ENCODE data around the gene STAB1. TPM values are rescaled to one million over a fixed set of nuclear protein-coding genes. Genes with fewer than 3 reads are reported as not detected.
A peak's percentile ranks its signal among the peaks of the same experiment; 100 is the strongest.

STAB1 gene
- polyA plus RNA-seq, 6 donors from 2014 or later = not detected

GRCh38 chr3:52498137-52499054 is 3.3 kb downstream of the STAB1 start:
- DNase-seq = peak; percentile 27
- ATAC-seq (ENCODE audit: low read depth in 2 of 2) = peak; percentile 87 to 93
- Mint-ChIP-seq H3K27ac (peak overlapping the region in 3 of 6 donors; percentile 20 to 88 (median 76)), H3K27me3 (peaks cover 0 to 7% (median 0%) of the 10 kb centered on the region in 3 donors), H3K9me3 (no peaks in the 10 kb centered on the region), H3K4me3 (peak overlapping the region in 7 of 8 donors; percentile 31 to 83 (median 53)), H3K4me1 (peaks cover 14 to 22% (median 19%) of the 10 kb centered on the region in 3 donors), H3K36me3 (no peaks in the 10 kb centered on the region)

GRCh38 chr3:52501046-52501445 is 5.9 kb downstream of the STAB1 start:
- Mint-ChIP-seq H3K27me3 (peaks cover 0 to 5% (median 0%) of the 10 kb centered on the region in 3 donors), H3K36me3 (no peaks in the 10 kb centered on the region), H3K4me1 (peaks cover 11 to 19% (median 14%) of the 10 kb centered on the region in 3 donors), H3K4me3 (no peak overlapping the region), H3K27ac (no peak overlapping the region), H3K9me3 (no peaks in the 10 kb centered on the region)
- no peak for ATAC-seq (ENCODE audit: low read depth in 2 of 2)
- DNase-seq = no peak

- Mint-ChIP-seq H3K36me3 (no peaks in the 10 kb centered on the region), H3K27me3 (peaks cover 0 to under 1% (median 0%) of the 10 kb centered on the region in 3 donors), H3K4me3 (no peak overlapping the region), H3K9me3 (no peaks in the 10 kb centered on the region), H3K4me1 (peaks cover 11 to 19% (median 14%) of the 10 kb centered on the region in 3 donors), H3K27ac (no peak overlapping the region)
- no peak for ATAC-seq (ENCODE audit: low read depth in 2 of 2)
- no peak for DNase-seq
Measured at GRCh38 chr3:52502001-52502400, 6.9 kb downstream of the STAB1 start.

GRCh38 chr3:52502808-52503350 is 7.7 kb downstream of the STAB1 start:
- H3K4me3 Mint-ChIP-seq = no peak overlapping the region
- H3K4me1 Mint-ChIP-seq = peaks cover 11 to 19% (median 14%) of the 10 kb centered on the region in 3 donors
- H3K27ac Mint-ChIP-seq = no peak overlapping the region
- peaks cover 0 to 8% (median 0%) of the 10 kb centered on the region in 3 donors for H3K27me3 Mint-ChIP-seq
- DNase-seq (no peak), ATAC-seq (ENCODE audit: low read depth in 2 of 2) (no peak)
- no peaks in the 10 kb centered on the region for H3K36me3 Mint-ChIP-seq
- H3K9me3 Mint-ChIP-seq = no peaks in the 10 kb centered on the region

- H3K4me1 Mint-ChIP-seq = peaks cover 6 to 10% (median 6%) of the 10 kb centered on the region in 3 donors
- no peak overlapping the region for H3K4me3 Mint-ChIP-seq
- ATAC-seq (ENCODE audit: low read depth in 2 of 2) = no peak
- H3K9me3 Mint-ChIP-seq = no peaks in the 10 kb centered on the region
- peaks cover 0 to 8% (median 0%) of the 10 kb centered on the region in 3 donors for H3K27me3 Mint-ChIP-seq
- DNase-seq = no peak
- H3K36me3 Mint-ChIP-seq = no peaks in the 10 kb centered on the region
- H3K27ac Mint-ChIP-seq = no peak overlapping the region
Measured at GRCh38 chr3:52503788-52504424, 8.8 kb downstream of the STAB1 start.

- H3K4me1 Mint-ChIP-seq = peaks cover 0 to 3% (median 0%) of the 10 kb centered on the region in 3 donors
- H3K9me3 Mint-ChIP-seq = no peaks in the 10 kb centered on the region
- H3K36me3 Mint-ChIP-seq = no peaks in the 10 kb centered on the region
- H3K27me3 Mint-ChIP-seq = peaks cover 0 to 8% (median 0%) of the 10 kb centered on the region in 3 donors
- ATAC-seq (ENCODE audit: low read depth in 2 of 2) (no peak), DNase-seq (no peak)
- H3K27ac Mint-ChIP-seq = no peak overlapping the region
- no peak overlapping the region for H3K4me3 Mint-ChIP-seq
Measured at GRCh38 chr3:52504977-52505376, 9.8 kb downstream of the STAB1 start.

- Mint-ChIP-seq H3K4me3 (no peak overlapping the region), H3K27me3 (peaks cover 0 to 8% (median 0%) of the 10 kb centered on the region in 3 donors), H3K9me3 (no peaks in the 10 kb centered on the region), H3K36me3 (no peaks in the 10 kb centered on the region), H3K4me1 (no peaks in the 10 kb centered on the region), H3K27ac (no peak overlapping the region)
- ATAC-seq (ENCODE audit: low read depth in 2 of 2) = no peak
- no peak for DNase-seq
Measured at GRCh38 chr3:52506266-52506966, 11.3 kb downstream of the STAB1 start.

GRCh38 chr3:52507359-52507758 is 12.2 kb downstream of the STAB1 start:
- Mint-ChIP-seq H3K9me3 (no peaks in the 10 kb centered on the region), H3K4me1 (no peaks in the 10 kb centered on the region), H3K36me3 (no peaks in the 10 kb centered on the region), H3K27me3 (peaks cover 0 to 8% (median 0%) of the 10 kb centered on the region in 3 donors), H3K27ac (peak overlapping the region in 1 of 6 donors; percentile 32), H3K4me3 (peak overlapping the region in 1 of 8 donors; percentile 64)
- DNase-seq = no peak
- ATAC-seq (ENCODE audit: low read depth in 2 of 2) = no peak

- Mint-ChIP-seq H3K9me3 (no peaks in the 10 kb centered on the region), H3K4me1 (no peaks in the 10 kb centered on the region), H3K4me3 (no peak overlapping the region), H3K27ac (no peak overlapping the region), H3K36me3 (no peaks in the 10 kb centered on the region), H3K27me3 (peaks cover 0 to 8% (median 0%) of the 10 kb centered on the region in 3 donors)
- ATAC-seq (ENCODE audit: low read depth in 2 of 2) (no peak), DNase-seq (no peak)
Measured at GRCh38 chr3:52509753-52510328, 14.7 kb downstream of the STAB1 start.

- Mint-ChIP-seq H3K4me1 (no peaks in the 10 kb centered on the region), H3K36me3 (no peaks in the 10 kb centered on the region), H3K27ac (no peak overlapping the region), H3K27me3 (peaks cover 0 to 8% (median 0%) of the 10 kb centered on the region in 3 donors), H3K9me3 (no peaks in the 10 kb centered on the region), H3K4me3 (no peak overlapping the region)
- DNase-seq (no peak), ATAC-seq (ENCODE audit: low read depth in 2 of 2) (no peak)
Measured at GRCh38 chr3:52511509-52511908, 16.4 kb downstream of the STAB1 start.

- Mint-ChIP-seq H3K4me3 (no peak overlapping the region), H3K4me1 (no peaks in the 10 kb centered on the region), H3K27me3 (peaks cover 0 to 6% (median 0%) of the 10 kb centered on the region in 3 donors), H3K9me3 (no peaks in the 10 kb centered on the region), H3K27ac (no peak overlapping the region), H3K36me3 (no peaks in the 10 kb centered on the region)
- DNase-seq (no peak), ATAC-seq (ENCODE audit: low read depth in 2 of 2) (no peak)
Measured at GRCh38 chr3:52512105-52512504, 17.0 kb downstream of the STAB1 start.

- ATAC-seq (ENCODE audit: low read depth in 2 of 2) = no peak
- Mint-ChIP-seq H3K4me1 (no peaks in the 10 kb centered on the region), H3K4me3 (no peak overlapping the region), H3K27ac (no peak overlapping the region), H3K9me3 (no peaks in the 10 kb centered on the region), H3K27me3 (no peaks in the 10 kb centered on the region), H3K36me3 (no peaks in the 10 kb centered on the region)
- DNase-seq = no peak
Measured at GRCh38 chr3:52512727-52513126, 17.6 kb downstream of the STAB1 start.

GRCh38 chr3:52513281-52513680 is 18.1 kb downstream of the STAB1 start:
- Mint-ChIP-seq H3K4me3 (no peak overlapping the region), H3K9me3 (no peaks in the 10 kb centered on the region), H3K27me3 (no peaks in the 10 kb centered on the region), H3K4me1 (no peaks in the 10 kb centered on the region), H3K36me3 (no peaks in the 10 kb centered on the region), H3K27ac (no peak overlapping the region)
- ATAC-seq (ENCODE audit: low read depth in 2 of 2) (no peak), DNase-seq (no peak)
